Liver (tissue), 9 donors: ENCODE results near the gene WWOX. TPM values are rescaled to one million over a fixed set of nuclear protein-coding genes. Genes with fewer than 3 reads are reported as not detected.

Experiments used
- DNase-seq: peaks from one replicate; pipeline ENCODE4 v3.0.0-alpha.2; 2017; ENCODE audit warnings: low spot score
- H3K27ac ChIP-seq, 2 donors: one replicate each; pipeline ENCODE4 v1.7.0; 2013; ENCODE audit warnings: inconsistent platforms in 2 of 2, low read length in 2 of 2, control low read depth in 1 of 2, low read depth in 1 of 2, mild to moderate bottlenecking in 1 of 2
- H3K27me3 ChIP-seq, 4 donors: one replicate each; pipeline versions ENCODE4 v1.6.1 to v1.7.0; 2013; ENCODE audit warnings: low read length in 3 of 4, inconsistent platforms in 1 of 4, mild to moderate bottlenecking in 1 of 4, moderate library complexity in 1 of 4; ENCODE audit not compliant: control insufficient read depth in 4 of 4, insufficient read depth in 4 of 4
- H3K36me3 ChIP-seq, 4 donors: one replicate each; pipeline versions ENCODE4 v1.6.1 to v1.7.0; 2013; ENCODE audit warnings: low read length in 3 of 4, mild to moderate bottlenecking in 3 of 4, low read depth in 1 of 4, moderate library complexity in 1 of 4; ENCODE audit not compliant: control insufficient read depth in 4 of 4, insufficient read depth in 3 of 4
- H3K4me1 ChIP-seq, 4 donors: one replicate each; pipeline versions ENCODE4 v1.6.1 to v1.7.0; 2013; ENCODE audit warnings: low read length in 3 of 4, mild to moderate bottlenecking in 3 of 4, moderate library complexity in 1 of 4; ENCODE audit not compliant: control insufficient read depth in 4 of 4, insufficient read depth in 4 of 4
- H3K4me3 ChIP-seq, 3 donors: one replicate each; pipeline versions ENCODE4 v1.6.1 to v1.7.0; 2013; ENCODE audit warnings: low read length in 3 of 3, control low read depth in 1 of 3, low read depth in 1 of 3, mild to moderate bottlenecking in 1 of 3
- H3K9ac ChIP-seq, 2 donors: one replicate each; pipeline ENCODE4 v1.7.0; 2013; ENCODE audit warnings: low read length in 2 of 2, mild to moderate bottlenecking in 2 of 2, moderate library complexity in 2 of 2, control low read depth in 1 of 2, low read depth in 1 of 2
- H3K9me3 ChIP-seq, 4 donors: one replicate each; pipeline versions ENCODE4 v1.6.1 to v1.7.0; 2013; ENCODE audit warnings: low read length in 3 of 4; ENCODE audit not compliant: control insufficient read depth in 4 of 4
- EGR1 ChIP-seq, 2 donors: IDR thresholded peaks; 2 replicates each; pipeline ENCODE4 v1.6.1; 2016 to 2018; ENCODE audit warnings: antibody characterized with exemption in 2 of 2, low read depth in 2 of 2
- FOXA1 ChIP-seq: IDR thresholded peaks from 2 replicates; pipeline ENCODE4 v1.6.1; 2016; ENCODE audit warnings: antibody characterized with exemption
- FOXA2 ChIP-seq: IDR thresholded peaks from 2 replicates; pipeline ENCODE4 v1.6.1; 2016; ENCODE audit warnings: antibody characterized with exemption
- GABPA ChIP-seq, 2 donors: IDR thresholded peaks in 1 of 2; conservative IDR thresholded peaks in 1 of 2; 2 replicates each; pipeline ENCODE4 v1.6.1; 2016; ENCODE audit warnings: antibody characterized with exemption in 2 of 2, mild to moderate bottlenecking in 1 of 2, moderate library complexity in 1 of 2
- HNF4A ChIP-seq, 2 donors: conservative IDR thresholded peaks; 2 replicates each; pipeline ENCODE4 v1.6.1; 2016; ENCODE audit warnings: antibody characterized with exemption in 2 of 2, mild to moderate bottlenecking in 2 of 2
- HNF4G ChIP-seq: IDR thresholded peaks from 2 replicates; pipeline ENCODE4 v1.6.1; 2016; ENCODE audit warnings: antibody characterized with exemption
- JUND ChIP-seq, 2 donors: IDR thresholded peaks; 2 replicates each; pipeline ENCODE4 v1.6.1; 2016; ENCODE audit warnings: antibody characterized with exemption in 2 of 2
- NR2F2 ChIP-seq: IDR thresholded peaks from 2 replicates; pipeline ENCODE4 v1.6.1; 2016; ENCODE audit warnings: antibody characterized with exemption
- RAD21 ChIP-seq, 2 donors: IDR thresholded peaks; 2 replicates each; pipeline ENCODE4 v1.6.1; 2016; ENCODE audit warnings: antibody characterized with exemption in 2 of 2, mild to moderate bottlenecking in 2 of 2
- RXRA ChIP-seq, 2 donors: IDR thresholded peaks; 2 replicates each; pipeline ENCODE4 v1.6.1; 2017 to 2018; ENCODE audit warnings: antibody characterized with exemption in 2 of 2, mild to moderate bottlenecking in 1 of 2
- SP1 ChIP-seq: IDR thresholded peaks from 2 replicates; pipeline ENCODE4 v1.6.1; 2018; ENCODE audit warnings: antibody characterized with exemption, mild to moderate bottlenecking
- TAF1 ChIP-seq: conservative IDR thresholded peaks from 2 replicates; pipeline ENCODE4 v1.6.1; 2016; ENCODE audit warnings: antibody characterized with exemption, mild to moderate bottlenecking
- YY1 ChIP-seq: IDR thresholded peaks from 2 replicates; pipeline ENCODE4 v1.6.1; 2016; ENCODE audit warnings: antibody characterized with exemption, mild to moderate bottlenecking
- WGBS: extraction: QIAGEN DNeasy Blood & Tissue Kit; methylation state at CpG from one replicate; pipeline ENCODE4 v1.1.7; 2013; 5-methylcytosine and 5-hydroxymethylcytosine counted together
- polyA plus RNA-seq, 2 donors: library from polyadenylated mRNA; stranded (reverse) in 1 of 2; unstranded in 1 of 2; fragments of 200-250 nt in 1 of 2; fragments of >200 nt in 1 of 2; fragmentation: Nextera tagmentation in 1 of 2; extraction: Ambion mirVana in 1 of 2; gene quantifications; one replicate each; pipeline versions ENCODE4 v1.2.1 to v1.2.3, GENCODE V29; 2013 to 2015
- total RNA-seq, 2 donors: library from RNA; depleted of rRNA; stranded (reverse); fragments of >200 nt; gene quantifications; one replicate each; pipeline ENCODE4 v1.2.3, GENCODE V29; 2014
- TF ChIP-seq, protein P1 (sequence below): IDR thresholded peaks from 2 replicates; pipeline ENCODE4 v1.6.1; 2016; ENCODE audit warnings: antibody characterized with exemption
- TF ChIP-seq, protein P2 (sequence below): IDR thresholded peaks from 2 replicates; pipeline ENCODE4 v1.6.1; 2016; ENCODE audit warnings: antibody characterized with exemption, mild to moderate bottlenecking
- TF ChIP-seq, protein P3 (sequence below): fragments of 150-350 bp; IDR thresholded peaks from 2 replicates; pipeline ENCODE4 v1.5.1; 2017; ENCODE audit warnings: improper control_type of control experiment, low read depth, low read length; ENCODE audit not compliant: missing input control
- TF ChIP-seq, protein P4 (sequence below): IDR thresholded peaks from 2 replicates; pipeline ENCODE4 v1.6.1; 2016; ENCODE audit warnings: antibody characterized with exemption
- TF ChIP-seq, protein P5 (sequence below): IDR thresholded peaks from 2 replicates; pipeline ENCODE4 v1.6.1; 2016; ENCODE audit warnings: antibody characterized with exemption
- donor health status: healthy.
- donor health status: healthy.
- donor health status: healthy.
- donor health status: healthy.
- donor health status: healthy.

WWOX gene
- total and polyA plus RNA-seq, 4 donors = 9.8 to 46.0 (median 15.3) TPM

DNA sequence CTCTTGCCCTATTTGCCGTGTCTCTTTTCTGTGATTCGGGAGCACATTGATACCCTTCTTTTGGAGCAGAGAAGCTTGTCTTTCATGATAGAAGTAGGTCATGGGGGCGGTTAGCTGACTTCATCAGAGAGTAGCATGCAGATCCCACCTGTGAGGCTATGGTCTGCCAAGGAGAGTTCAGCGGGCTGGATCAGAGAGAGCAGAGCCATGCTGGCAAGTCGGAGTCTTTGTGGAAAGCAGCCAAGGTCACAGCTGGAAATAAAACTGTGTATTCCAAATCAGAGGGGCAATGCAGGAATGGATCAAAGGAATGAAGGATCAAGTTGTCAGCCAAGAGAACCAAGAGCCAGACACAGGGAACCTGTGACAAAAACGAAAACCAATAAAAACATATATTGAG lies 595.9 kb downstream of the WWOX start:
- no peak overlapping the region for H3K27ac ChIP-seq
- no peak overlapping the region for H3K9ac ChIP-seq
- H3K4me1 ChIP-seq = peaks cover 0 to 6% (median 2%) of the 10 kb centered on the region in 4 donors
- TF ChIP-seq FOXA2 = no peak
- TF ChIP-seq, protein P1, sequence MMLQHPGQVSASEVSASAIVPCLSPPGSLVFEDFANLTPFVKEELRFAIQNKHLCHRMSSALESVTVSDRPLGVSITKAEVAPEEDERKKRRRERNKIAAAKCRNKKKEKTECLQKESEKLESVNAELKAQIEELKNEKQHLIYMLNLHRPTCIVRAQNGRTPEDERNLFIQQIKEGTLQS = no peak
- no peak for TF ChIP-seq HNF4G
- TF ChIP-seq, protein P2, sequence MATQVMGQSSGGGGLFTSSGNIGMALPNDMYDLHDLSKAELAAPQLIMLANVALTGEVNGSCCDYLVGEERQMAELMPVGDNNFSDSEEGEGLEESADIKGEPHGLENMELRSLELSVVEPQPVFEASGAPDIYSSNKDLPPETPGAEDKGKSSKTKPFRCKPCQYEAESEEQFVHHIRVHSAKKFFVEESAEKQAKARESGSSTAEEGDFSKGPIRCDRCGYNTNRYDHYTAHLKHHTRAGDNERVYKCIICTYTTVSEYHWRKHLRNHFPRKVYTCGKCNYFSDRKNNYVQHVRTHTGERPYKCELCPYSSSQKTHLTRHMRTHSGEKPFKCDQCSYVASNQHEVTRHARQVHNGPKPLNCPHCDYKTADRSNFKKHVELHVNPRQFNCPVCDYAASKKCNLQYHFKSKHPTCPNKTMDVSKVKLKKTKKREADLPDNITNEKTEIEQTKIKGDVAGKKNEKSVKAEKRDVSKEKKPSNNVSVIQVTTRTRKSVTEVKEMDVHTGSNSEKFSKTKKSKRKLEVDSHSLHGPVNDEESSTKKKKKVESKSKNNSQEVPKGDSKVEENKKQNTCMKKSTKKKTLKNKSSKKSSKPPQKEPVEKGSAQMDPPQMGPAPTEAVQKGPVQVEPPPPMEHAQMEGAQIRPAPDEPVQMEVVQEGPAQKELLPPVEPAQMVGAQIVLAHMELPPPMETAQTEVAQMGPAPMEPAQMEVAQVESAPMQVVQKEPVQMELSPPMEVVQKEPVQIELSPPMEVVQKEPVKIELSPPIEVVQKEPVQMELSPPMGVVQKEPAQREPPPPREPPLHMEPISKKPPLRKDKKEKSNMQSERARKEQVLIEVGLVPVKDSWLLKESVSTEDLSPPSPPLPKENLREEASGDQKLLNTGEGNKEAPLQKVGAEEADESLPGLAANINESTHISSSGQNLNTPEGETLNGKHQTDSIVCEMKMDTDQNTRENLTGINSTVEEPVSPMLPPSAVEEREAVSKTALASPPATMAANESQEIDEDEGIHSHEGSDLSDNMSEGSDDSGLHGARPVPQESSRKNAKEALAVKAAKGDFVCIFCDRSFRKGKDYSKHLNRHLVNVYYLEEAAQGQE = no peak
- TF ChIP-seq SP1 = no peak
- TF ChIP-seq NR2F2 = no peak
- TF ChIP-seq JUND (IDR thresholded peaks at IDR 0.05) = no peak
- TF ChIP-seq RXRA (IDR thresholded peaks at IDR 0.05) = no peak
- TF ChIP-seq EGR1 (IDR thresholded peaks at IDR 0.05; ENCODE audit: low read depth in 2 of 2) = no peak
- TF ChIP-seq TAF1 = no peak
- TF ChIP-seq, protein P3, sequence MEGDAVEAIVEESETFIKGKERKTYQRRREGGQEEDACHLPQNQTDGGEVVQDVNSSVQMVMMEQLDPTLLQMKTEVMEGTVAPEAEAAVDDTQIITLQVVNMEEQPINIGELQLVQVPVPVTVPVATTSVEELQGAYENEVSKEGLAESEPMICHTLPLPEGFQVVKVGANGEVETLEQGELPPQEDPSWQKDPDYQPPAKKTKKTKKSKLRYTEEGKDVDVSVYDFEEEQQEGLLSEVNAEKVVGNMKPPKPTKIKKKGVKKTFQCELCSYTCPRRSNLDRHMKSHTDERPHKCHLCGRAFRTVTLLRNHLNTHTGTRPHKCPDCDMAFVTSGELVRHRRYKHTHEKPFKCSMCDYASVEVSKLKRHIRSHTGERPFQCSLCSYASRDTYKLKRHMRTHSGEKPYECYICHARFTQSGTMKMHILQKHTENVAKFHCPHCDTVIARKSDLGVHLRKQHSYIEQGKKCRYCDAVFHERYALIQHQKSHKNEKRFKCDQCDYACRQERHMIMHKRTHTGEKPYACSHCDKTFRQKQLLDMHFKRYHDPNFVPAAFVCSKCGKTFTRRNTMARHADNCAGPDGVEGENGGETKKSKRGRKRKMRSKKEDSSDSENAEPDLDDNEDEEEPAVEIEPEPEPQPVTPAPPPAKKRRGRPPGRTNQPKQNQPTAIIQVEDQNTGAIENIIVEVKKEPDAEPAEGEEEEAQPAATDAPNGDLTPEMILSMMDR = no peak
- no peak for TF ChIP-seq GABPA (IDR thresholded peaks at IDR 0.05 in 1 of 2, conservative IDR thresholded peaks at IDR 0.05 in 1 of 2)
- TF ChIP-seq, protein P4, sequence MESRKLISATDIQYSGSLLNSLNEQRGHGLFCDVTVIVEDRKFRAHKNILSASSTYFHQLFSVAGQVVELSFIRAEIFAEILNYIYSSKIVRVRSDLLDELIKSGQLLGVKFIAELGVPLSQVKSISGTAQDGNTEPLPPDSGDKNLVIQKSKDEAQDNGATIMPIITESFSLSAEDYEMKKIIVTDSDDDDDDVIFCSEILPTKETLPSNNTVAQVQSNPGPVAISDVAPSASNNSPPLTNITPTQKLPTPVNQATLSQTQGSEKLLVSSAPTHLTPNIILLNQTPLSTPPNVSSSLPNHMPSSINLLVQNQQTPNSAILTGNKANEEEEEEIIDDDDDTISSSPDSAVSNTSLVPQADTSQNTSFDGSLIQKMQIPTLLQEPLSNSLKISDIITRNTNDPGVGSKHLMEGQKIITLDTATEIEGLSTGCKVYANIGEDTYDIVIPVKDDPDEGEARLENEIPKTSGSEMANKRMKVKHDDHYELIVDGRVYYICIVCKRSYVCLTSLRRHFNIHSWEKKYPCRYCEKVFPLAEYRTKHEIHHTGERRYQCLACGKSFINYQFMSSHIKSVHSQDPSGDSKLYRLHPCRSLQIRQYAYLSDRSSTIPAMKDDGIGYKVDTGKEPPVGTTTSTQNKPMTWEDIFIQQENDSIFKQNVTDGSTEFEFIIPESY = no peak
- no peak for TF ChIP-seq YY1
- no peak for TF ChIP-seq HNF4A (conservative IDR thresholded peaks at IDR 0.05)
- no peak for TF ChIP-seq FOXA1
- TF ChIP-seq RAD21 (IDR thresholded peaks at IDR 0.05) = no peak
- TF ChIP-seq, protein P5, sequence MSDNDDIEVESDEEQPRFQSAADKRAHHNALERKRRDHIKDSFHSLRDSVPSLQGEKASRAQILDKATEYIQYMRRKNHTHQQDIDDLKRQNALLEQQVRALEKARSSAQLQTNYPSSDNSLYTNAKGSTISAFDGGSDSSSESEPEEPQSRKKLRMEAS = no peak
- no peak overlapping the region for H3K4me3 ChIP-seq
- DNase-seq = no peak
- no peaks in the 10 kb centered on the region for H3K36me3 ChIP-seq
- H3K27me3 ChIP-seq = no peaks in the 10 kb centered on the region
- 55% methylated on average over 6 of the region's 6 CpGs for WGBS
- H3K9me3 ChIP-seq = no peaks in the 10 kb centered on the region
